Activated naive CD4-positive, alpha-beta T cell treated with anti-CD3 and anti-CD28 coated beads, Interleukin-2, amount 10 ng/mL, durations not matched to agents 7 days and 5 days (primary cell): ENCODE results near the gene SAPCD1.

Experiments
- CTCF ChIA-PET: fragments of 350-600 bp; sonication (Branson Sonifier 250); formaldehyde crosslinking; loops from one replicate; lab custom pipeline; 2021; ENCODE audit warnings: antibody characterized with exemption; lab: Charles Lee
- DNase-seq: peaks from one replicate; pipeline ENCODE4 v3.0.0-alpha.2; 2020
- H3K27ac Mint-ChIP-seq: one replicate; pipeline ENCODE4 v1.8.0; 2021; ENCODE audit warnings: mild to moderate bottlenecking, moderate library complexity, mixed read lengths
- H3K27me3 Mint-ChIP-seq: one replicate; pipeline ENCODE4 v1.8.0; 2021; ENCODE audit warnings: mild to moderate bottlenecking, mixed read lengths
- H3K36me3 Mint-ChIP-seq: one replicate; pipeline ENCODE4 v1.8.0; 2021; ENCODE audit warnings: mixed read lengths
- H3K4me1 Mint-ChIP-seq: one replicate; pipeline ENCODE4 v1.8.0; 2021; ENCODE audit warnings: mixed read lengths
- H3K4me3 Mint-ChIP-seq: one replicate; pipeline ENCODE4 v1.8.0; 2021; ENCODE audit warnings: mild to moderate bottlenecking, moderate library complexity, mixed read lengths
- H3K9me3 Mint-ChIP-seq: one replicate; pipeline ENCODE4 v1.8.0; 2021; ENCODE audit warnings: mixed read lengths

SAPCD1 gene

GRCh38 chr6:31750411-31751022 is 11.9 kb upstream of the SAPCD1 start:
- H3K4me3 Mint-ChIP-seq, result no peak overlapping the region
- CTCF ChIA-PET, result no interaction called here
- peaks cover 14% of the 10 kb centered on the region for H3K36me3 Mint-ChIP-seq
- H3K4me1 Mint-ChIP-seq, result no peaks in the 10 kb centered on the region
- no peaks in the 10 kb centered on the region for H3K27me3 Mint-ChIP-seq
- H3K9me3 Mint-ChIP-seq, result no peaks in the 10 kb centered on the region
- no peak for DNase-seq
- peak overlapping the region; percentile 12 for H3K27ac Mint-ChIP-seq

GRCh38 chr6:31752739-31753319 is 9.6 kb upstream of the SAPCD1 start:
- DNase-seq, result no peak
- no peak overlapping the region for H3K27ac Mint-ChIP-seq
- H3K27me3 Mint-ChIP-seq, result no peaks in the 10 kb centered on the region
- H3K4me3 Mint-ChIP-seq, result no peak overlapping the region
- H3K4me1 Mint-ChIP-seq, result no peaks in the 10 kb centered on the region
- peaks cover 8% of the 10 kb centered on the region for H3K36me3 Mint-ChIP-seq
- no peaks in the 10 kb centered on the region for H3K9me3 Mint-ChIP-seq
- CTCF ChIA-PET, result interaction anchor here (0.8 to 0.9 kb wide), 2 partner anchors 9 to 37 kb away, joined by 3 read pairs; no protein-coding TSS in a partner anchor

GRCh38 chr6:31758281-31758680 is 4.2 kb upstream of the SAPCD1 start:
- Mint-ChIP-seq H3K27ac (no peak overlapping the region), H3K4me3 (no peak overlapping the region), H3K9me3 (no peaks in the 10 kb centered on the region), H3K27me3 (no peaks in the 10 kb centered on the region), H3K4me1 (peaks cover 4% of the 10 kb centered on the region), H3K36me3 (peaks cover 34% of the 10 kb centered on the region)
- CTCF ChIA-PET, result interaction anchor here (3.1 kb wide), 1 partner anchor 11 kb away, joined by 16 read pairs; no protein-coding TSS in a partner anchor
- no peak for DNase-seq

GRCh38 chr6:31760790-31761189 is 1.7 kb upstream of the SAPCD1 start:
- CTCF ChIA-PET, result interaction anchor here (3.1 kb wide), 1 partner anchor 9 kb away, joined by 16 read pairs; no protein-coding TSS in a partner anchor
- Mint-ChIP-seq H3K4me1 (peaks cover 20% of the 10 kb centered on the region), H3K27me3 (no peaks in the 10 kb centered on the region), H3K4me3 (no peak overlapping the region), H3K36me3 (peaks cover 43% of the 10 kb centered on the region), H3K27ac (no peak overlapping the region), H3K9me3 (no peaks in the 10 kb centered on the region)
- DNase-seq, result no peak

- Mint-ChIP-seq H3K27me3 (no peaks in the 10 kb centered on the region), H3K4me1 (peaks cover 20% of the 10 kb centered on the region), H3K36me3 (peaks cover 43% of the 10 kb centered on the region), H3K4me3 (no peak overlapping the region), H3K9me3 (no peaks in the 10 kb centered on the region), H3K27ac (no peak overlapping the region)
- no peak for DNase-seq
- CTCF ChIA-PET, result interaction anchor here (3.1 kb wide), 1 partner anchor 8 kb away, joined by 16 read pairs; no protein-coding TSS in a partner anchor
These were observed 1.1 kb upstream of the SAPCD1 start for GRCh38 chr6:31761343-31761742.

GRCh38 chr6:31762878-31763618 is 592 bp downstream of the SAPCD1 start:
- Mint-ChIP-seq H3K36me3 (peaks cover 41% of the 10 kb centered on the region), H3K27ac (no peak overlapping the region), H3K4me1 (peaks cover 23% of the 10 kb centered on the region), H3K4me3 (no peak overlapping the region), H3K27me3 (no peaks in the 10 kb centered on the region), H3K9me3 (no peaks in the 10 kb centered on the region)
- no peak for DNase-seq
- CTCF ChIA-PET, result no interaction called here

- Mint-ChIP-seq H3K9me3 (no peaks in the 10 kb centered on the region), H3K27me3 (no peaks in the 10 kb centered on the region), H3K27ac (no peak overlapping the region), H3K4me3 (no peak overlapping the region), H3K4me1 (peaks cover 28% of the 10 kb centered on the region), H3K36me3 (peaks cover 38% of the 10 kb centered on the region)
- no peak for DNase-seq
- CTCF ChIA-PET, result no interaction called here
These were observed 1.1 kb downstream of the SAPCD1 start for GRCh38 chr6:31763619-31763940.

- H3K36me3 Mint-ChIP-seq, result peaks cover 34% of the 10 kb centered on the region
- H3K4me3 Mint-ChIP-seq, result no peak overlapping the region
- no peaks in the 10 kb centered on the region for H3K27me3 Mint-ChIP-seq
- CTCF ChIA-PET, result no interaction called here
- H3K27ac Mint-ChIP-seq, result no peak overlapping the region
- peaks cover 30% of the 10 kb centered on the region for H3K4me1 Mint-ChIP-seq
- DNase-seq, result no peak
- H3K9me3 Mint-ChIP-seq, result no peaks in the 10 kb centered on the region
These were observed 1.7 kb downstream of the SAPCD1 start for GRCh38 chr6:31764198-31764597.

- CTCF ChIA-PET, result interaction anchor here (0.9 kb wide), 1 partner anchor 13 kb away, joined by 3 read pairs; no protein-coding TSS in a partner anchor
- DNase-seq, result no peak
- peaks cover 42% of the 10 kb centered on the region for H3K4me1 Mint-ChIP-seq
- no peaks in the 10 kb centered on the region for H3K27me3 Mint-ChIP-seq
- no peak overlapping the region for H3K27ac Mint-ChIP-seq
- no peak overlapping the region for H3K4me3 Mint-ChIP-seq
- no peaks in the 10 kb centered on the region for H3K9me3 Mint-ChIP-seq
- peaks cover 27% of the 10 kb centered on the region for H3K36me3 Mint-ChIP-seq
These were observed 3.1 kb downstream of the SAPCD1 start for GRCh38 chr6:31765559-31765909.

- Mint-ChIP-seq H3K9me3 (no peaks in the 10 kb centered on the region), H3K4me3 (no peak overlapping the region), H3K4me1 (peaks cover 48% of the 10 kb centered on the region), H3K27ac (peak overlapping the region; percentile 49), H3K36me3 (peaks cover 21% of the 10 kb centered on the region), H3K27me3 (no peaks in the 10 kb centered on the region)
- CTCF ChIA-PET, result interaction anchor here (0.9 kb wide), 1 partner anchor 12 kb away, joined by 3 read pairs; no protein-coding TSS in a partner anchor
- DNase-seq, result no peak
These were observed 3.7 kb downstream of the SAPCD1 start for GRCh38 chr6:31765910-31766794.

- Mint-ChIP-seq H3K27me3 (no peaks in the 10 kb centered on the region), H3K4me3 (no peak overlapping the region), H3K27ac (no peak overlapping the region), H3K36me3 (peaks cover 20% of the 10 kb centered on the region), H3K9me3 (peaks cover 3% of the 10 kb centered on the region), H3K4me1 (peaks cover 57% of the 10 kb centered on the region)
- CTCF ChIA-PET, result no interaction called here
- no peak for DNase-seq
These were observed 4.7 kb downstream of the SAPCD1 start for GRCh38 chr6:31767096-31767645.

- Mint-ChIP-seq H3K4me3 (no peak overlapping the region), H3K27me3 (no peaks in the 10 kb centered on the region), H3K27ac (peak overlapping the region; percentile 52), H3K4me1 (peaks cover 64% of the 10 kb centered on the region), H3K9me3 (peaks cover 3% of the 10 kb centered on the region), H3K36me3 (peaks cover 13% of the 10 kb centered on the region)
- DNase-seq, result no peak
- CTCF ChIA-PET, result interaction anchor here (0.8 to 2.7 kb wide), 16 partner anchors 9 to 116 kb away, joined by 3 to 23 read pairs (median 8); partner anchors contain the start of genes BAG6, CLIC1, DDAH2 and LY6G5C
These were observed 6.2 kb downstream of the SAPCD1 start for GRCh38 chr6:31768363-31769257.
